GM04504 (cell line): Measurements from ENCODE around the gene ATP2B2.

Source experiments
- DNase-seq: peaks from one replicate; pipeline ENCODE4 v3.0.0-alpha.2; 2012; ENCODE audit warnings: low read depth

Gene ATP2B2

DNA sequence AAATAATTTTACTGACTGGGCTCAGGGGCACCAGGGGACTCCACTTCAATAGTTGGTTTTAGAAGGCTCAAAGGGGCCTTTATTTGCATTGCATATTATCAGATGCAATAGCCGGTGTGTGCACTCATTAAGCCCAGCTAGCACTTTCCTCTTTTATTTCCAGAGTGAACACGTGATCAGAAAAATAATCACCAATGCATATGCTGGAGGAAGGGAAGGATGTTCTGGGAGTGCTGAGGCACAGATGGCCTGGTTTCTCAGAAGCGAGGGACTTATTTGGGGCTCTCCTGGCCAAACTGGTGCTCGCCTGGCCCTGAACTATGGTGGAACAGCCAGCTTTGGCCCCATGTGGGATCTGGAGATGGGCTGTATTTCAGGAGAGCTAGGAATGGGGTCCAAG is 124.0 kb downstream of the ATP2B2 start:
- DNase-seq: no peak

DNA sequence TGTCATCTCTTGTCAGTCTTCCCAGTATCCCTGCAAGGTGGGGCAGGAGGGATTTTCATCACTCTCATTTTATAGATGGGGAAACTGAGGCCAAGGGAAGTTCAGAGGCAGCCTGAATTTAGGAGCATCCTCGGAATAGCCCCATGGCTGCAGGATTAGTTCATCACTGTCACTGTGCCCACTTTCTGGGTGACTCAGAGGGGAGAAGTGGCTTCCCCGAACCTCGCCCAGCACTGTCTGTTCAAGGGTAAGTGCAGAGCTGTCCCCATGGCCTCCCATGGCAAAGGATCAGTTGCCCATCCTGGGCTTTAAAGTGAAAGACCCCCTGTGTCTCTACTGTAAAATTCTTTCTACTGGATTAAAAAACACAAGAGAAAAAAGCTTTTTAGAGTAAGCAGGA is 124.5 kb downstream of the ATP2B2 start:
- DNase-seq: peak; percentile 23

GRCh38 chr3:10379961-10380360 is 125.4 kb downstream of the ATP2B2 start:
- DNase-seq: no peak

DNA sequence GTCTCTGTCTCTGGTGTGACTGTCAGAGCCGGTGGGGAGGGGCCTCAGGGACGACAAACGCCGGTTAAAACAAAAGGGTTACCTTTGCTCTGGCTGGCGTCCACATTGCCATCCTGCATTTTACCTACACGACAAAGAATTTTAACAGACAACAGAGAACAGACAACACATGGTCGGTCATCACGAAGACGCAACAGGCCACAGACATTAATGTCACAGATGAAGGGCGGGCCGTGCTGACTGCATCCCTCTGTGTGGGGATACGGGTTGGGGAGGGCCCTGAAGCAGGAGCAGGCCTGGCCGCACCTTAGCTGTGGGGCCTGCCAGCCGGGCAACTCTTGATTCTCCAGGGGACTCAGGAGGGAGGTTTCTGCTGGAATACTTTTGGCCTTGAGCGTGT is 126.2 kb downstream of the ATP2B2 start:
- no peak for DNase-seq

- DNase-seq: no peak
Observed at GRCh38 chr3:10378742-10379141, 126.6 kb downstream of the ATP2B2 start.

- DNase-seq: no peak
Observed at GRCh38 chr3:10378246-10378645, 127.1 kb downstream of the ATP2B2 start.

GRCh38 chr3:10377148-10377725 is 128.1 kb downstream of the ATP2B2 start:
- DNase-seq: no peak

DNA sequence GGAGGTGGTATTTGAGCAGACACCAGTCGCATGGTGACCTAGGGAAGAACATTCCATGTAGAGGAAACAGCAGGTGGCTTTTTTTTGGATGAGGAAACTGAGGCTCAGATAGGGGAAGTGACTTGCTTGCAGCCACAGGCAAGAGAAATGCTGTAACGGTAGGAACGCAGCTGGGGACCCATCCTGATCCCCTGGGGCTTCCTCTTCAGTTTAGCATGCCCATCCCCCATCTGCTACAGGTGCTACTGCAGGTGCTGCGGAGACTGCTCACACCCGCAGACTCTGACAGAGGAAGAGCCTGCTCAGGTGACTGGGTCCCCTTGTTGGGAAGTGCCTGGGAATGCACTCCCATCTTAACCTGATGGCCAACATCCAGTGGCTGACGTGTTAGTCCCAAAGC is 129.0 kb downstream of the ATP2B2 start:
- DNase-seq: no peak

DNA sequence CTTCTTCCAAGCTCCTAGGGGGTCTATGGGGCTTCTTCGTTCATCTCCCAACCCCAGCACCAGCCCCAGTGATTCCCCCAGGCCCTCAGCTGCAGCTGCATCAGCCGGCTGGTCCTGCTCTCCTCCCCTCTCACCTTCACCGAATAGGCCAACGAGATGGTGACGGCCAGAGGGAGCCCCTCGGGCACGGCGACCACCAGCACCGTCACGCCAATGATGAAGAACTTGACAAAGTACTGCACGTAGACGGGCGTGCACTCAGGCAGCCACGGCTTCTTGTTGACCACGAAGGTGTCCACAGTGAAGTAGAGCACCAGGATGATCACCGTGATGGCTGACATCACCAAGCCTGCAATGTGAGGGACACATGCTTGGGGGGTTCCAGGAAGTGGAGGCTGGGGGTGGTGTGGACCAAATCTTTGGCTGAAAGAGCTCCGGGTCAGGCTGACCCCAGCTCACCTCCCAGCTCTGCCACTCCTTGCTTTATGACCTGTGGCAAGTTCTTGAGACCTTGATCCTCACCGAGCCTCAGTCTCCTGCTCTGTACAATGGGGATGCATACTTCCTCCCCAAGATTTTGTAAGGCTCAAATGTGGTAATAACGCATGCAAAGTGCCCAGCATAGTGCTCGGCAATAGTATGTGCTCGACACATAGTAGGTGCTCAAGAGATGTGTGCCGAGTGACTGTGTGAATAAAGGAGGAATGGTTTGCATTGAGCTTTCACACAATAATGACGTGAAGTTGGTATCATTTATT is 129.9 kb downstream of the ATP2B2 start:
- no peak for DNase-seq

DNA sequence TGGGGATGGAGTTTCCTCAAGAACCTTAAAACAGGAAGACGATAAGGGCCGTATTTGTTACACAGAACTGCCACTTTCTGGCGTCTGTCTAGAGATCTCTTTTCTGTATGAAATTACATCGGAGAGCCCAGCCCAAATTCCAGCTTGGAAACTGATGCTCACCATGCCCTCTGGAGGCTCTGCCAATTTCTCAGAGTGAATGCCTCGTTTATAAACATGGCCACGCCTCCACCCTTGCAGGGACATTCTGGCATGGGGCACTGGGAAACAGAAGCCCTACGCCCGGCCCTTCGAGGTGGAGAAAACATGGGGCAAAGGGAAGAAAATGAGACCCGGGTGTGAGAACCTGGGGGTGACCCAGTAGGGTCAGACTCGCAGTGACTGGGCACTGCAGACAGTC is 131.1 kb downstream of the ATP2B2 start:
- no peak for DNase-seq

DNA sequence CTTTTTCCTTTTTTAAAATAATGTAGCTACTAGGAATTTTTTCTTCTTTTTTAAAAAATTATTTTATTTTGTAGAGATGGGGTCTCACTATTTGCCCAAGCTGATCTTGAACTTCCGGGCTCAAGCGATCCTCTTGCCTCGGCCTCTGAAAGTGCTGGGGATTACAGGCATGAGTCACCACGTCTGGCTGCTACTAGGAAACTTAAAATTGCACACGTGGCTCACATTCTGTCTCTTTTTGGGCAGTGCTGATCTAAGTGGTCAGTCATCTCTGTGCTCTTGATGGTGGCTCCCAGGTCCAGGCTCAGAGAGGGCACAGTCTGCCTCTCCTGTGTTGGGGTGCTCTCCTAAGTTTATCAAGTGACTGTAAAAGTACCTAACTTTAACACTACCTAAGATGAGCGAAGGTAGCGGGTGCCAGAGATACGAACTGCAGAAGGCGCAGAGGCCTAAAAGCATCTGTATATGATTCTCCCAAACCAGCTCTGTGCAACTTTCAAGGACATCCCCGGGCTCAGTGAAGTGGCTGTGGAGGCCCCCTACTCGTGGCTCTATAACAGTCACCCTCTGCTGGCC is 131.6 kb downstream of the ATP2B2 start:
- peak; percentile 18 for DNase-seq

- DNase-seq: no peak
Observed at GRCh38 chr3:10371789-10372188, 133.6 kb downstream of the ATP2B2 start.

DNA sequence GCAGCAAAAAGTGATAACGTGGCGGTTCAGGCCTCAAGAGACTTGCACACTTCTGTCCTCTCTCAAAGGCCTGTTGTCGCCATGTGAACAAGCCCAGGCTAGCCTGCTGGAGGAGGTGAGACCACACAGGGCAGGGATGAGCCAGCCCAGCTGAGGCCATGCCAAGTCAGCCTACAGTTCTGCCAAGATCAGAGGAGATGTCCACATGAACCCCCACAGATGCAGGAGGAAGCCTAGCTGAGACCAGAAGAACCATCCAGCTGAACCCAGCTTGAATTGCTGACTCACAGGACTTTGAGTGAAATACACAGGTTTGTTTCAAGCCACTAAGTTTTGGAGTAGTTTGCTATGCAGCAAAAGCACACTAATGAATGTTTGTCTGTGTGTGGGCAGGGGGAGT is 134.2 kb downstream of the ATP2B2 start:
- DNase-seq: no peak

DNA sequence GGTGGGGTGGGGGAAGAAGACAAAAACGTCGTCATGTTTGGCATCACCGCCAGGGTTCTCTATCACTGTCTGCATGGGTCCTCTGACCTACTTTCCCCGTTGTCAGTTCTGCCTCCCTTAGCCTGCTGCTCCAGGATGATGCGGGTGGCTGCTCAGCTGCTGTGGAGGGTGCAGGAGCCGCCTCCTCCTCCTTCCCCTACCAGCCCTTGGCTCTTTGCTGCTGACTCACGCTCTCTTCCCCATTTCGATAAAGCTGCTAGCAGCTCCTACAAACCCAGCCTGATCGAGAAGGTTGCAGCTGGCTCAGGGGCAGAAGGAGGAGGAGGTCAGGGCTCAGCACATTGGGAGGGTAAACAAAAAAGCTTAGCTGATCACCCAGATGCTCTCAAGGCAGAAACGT is 135.0 kb downstream of the ATP2B2 start:
- peak; percentile 28 for DNase-seq

DNA sequence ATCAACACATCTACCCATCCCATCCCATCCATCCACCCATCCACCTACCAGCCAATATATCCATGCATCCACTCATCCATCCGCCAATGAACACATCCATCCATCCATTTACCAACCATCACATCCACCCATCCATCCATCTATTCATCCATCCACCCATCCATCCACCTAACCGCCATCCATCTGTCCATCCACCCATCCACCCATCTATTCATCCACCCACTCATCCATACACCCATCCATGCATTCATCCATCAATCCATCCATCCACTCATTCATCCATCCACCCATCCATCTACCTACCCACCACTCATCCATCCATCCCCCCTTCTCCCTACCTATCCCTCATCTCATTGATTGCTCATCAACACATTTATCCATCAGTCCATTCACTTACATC is 136.9 kb downstream of the ATP2B2 start:
- DNase-seq: no peak

GRCh38 chr3:10367506-10367905 is 137.9 kb downstream of the ATP2B2 start:
- DNase-seq: no peak

DNA sequence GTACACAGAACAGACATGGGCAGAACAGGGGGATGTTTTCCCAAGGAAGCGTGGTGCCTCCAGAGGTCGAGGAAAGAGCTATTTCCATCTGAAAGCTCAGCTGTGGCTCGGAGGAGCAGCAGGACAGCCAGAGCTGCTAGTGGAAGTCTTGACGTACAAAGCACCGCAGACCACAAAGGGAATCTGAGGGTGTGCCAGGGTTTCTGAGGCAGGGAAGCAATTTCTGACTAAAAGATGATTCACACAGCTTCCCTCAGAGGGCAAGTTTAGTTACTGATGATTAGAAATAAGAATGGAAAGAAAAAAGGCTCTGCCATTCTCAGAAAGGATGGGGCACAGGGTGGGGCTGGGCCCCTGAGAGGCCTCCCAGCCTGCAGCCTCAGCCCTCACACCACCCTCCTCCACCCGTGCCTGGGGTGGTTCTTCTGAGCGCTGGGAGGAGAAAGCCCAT is 138.7 kb downstream of the ATP2B2 start:
- peak; percentile 92 for DNase-seq

DNA sequence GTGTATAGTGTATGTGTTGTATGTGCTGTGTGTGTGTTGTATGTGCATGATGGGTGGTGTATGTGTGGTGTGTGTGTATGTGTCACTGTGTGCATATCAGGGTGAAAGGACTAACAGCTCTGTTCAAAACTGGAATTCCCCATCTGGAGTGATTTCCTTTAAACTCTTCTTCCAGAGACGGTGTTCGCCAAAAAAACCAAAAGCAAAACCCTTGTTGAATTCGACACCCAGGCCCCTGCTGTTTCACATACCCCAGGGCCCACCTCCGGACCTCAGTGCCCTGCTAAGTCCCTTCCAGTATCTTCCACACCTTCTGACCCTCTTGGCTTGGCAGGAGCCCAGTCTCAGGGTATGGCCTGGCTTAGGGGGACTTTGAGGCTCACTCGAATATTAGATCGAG is 139.6 kb downstream of the ATP2B2 start:
- no peak for DNase-seq

DNA sequence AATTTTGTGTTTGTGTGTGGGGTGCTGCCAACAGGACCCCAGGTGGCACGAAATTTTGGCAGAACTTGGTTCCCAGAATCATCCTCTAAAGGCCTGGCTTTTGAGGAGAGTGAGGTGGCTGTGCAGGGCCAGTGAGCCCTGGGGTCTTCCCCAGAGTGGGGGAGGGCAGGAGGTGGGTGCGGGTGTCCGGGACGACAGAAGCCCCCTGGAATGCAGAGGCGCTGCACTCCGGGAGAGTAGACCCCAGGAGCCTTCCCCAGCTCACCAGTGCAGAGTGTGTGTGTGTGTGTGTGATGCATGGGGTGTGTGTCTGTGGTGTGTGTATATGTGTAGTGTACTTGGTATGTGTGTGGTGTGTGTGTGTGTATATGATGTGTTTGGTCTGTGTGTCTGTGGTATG is 140.1 kb downstream of the ATP2B2 start:
- DNase-seq: no peak

- DNase-seq: no peak
Observed at GRCh38 chr3:10364806-10365205, 140.6 kb downstream of the ATP2B2 start.

DNA sequence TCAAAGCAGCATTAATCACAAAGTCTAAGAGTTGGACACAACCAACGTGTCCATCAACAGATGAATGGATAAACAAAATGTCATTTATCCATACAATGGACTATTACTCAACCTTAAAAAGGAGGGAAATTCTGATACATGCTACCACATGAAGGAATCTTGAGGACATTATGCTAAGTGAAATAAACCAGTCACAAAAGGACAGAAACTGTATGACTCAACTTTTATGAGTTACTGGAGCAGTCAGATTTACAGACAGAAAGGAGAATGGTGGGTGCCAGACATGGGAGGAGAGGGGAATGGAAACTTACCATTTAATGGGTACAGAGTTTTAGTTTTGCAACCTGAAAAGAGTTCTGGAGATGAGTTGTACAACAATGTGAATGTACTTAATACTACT is 141.5 kb downstream of the ATP2B2 start:
- no peak for DNase-seq

GRCh38 chr3:10361375-10361774 is 144.0 kb downstream of the ATP2B2 start:
- DNase-seq: no peak

DNA sequence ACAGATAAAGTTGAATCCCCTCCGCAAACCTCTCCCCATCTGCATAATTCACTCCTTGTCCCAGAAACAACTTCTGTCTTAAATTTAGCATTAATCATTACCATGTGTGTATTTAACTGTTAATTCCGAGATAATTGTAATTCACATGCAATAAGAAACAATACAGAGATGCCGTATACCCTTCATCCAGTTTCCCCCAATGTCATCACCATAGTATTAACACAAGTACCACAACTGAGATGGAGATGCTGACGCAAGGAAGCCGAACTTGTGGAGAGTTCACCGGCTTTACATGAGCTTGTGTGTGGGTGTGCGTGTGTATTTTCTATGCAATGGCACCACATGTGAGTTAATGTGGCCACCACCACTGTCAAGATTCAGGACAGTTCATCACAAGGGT is 144.9 kb downstream of the ATP2B2 start:
- DNase-seq: no peak

- no peak for DNase-seq
Observed at GRCh38 chr3:10359761-10360161, 145.6 kb downstream of the ATP2B2 start.
